ENCODE data around the gene ACVR2B.

- TF ChIP-seq, protein P1, sequence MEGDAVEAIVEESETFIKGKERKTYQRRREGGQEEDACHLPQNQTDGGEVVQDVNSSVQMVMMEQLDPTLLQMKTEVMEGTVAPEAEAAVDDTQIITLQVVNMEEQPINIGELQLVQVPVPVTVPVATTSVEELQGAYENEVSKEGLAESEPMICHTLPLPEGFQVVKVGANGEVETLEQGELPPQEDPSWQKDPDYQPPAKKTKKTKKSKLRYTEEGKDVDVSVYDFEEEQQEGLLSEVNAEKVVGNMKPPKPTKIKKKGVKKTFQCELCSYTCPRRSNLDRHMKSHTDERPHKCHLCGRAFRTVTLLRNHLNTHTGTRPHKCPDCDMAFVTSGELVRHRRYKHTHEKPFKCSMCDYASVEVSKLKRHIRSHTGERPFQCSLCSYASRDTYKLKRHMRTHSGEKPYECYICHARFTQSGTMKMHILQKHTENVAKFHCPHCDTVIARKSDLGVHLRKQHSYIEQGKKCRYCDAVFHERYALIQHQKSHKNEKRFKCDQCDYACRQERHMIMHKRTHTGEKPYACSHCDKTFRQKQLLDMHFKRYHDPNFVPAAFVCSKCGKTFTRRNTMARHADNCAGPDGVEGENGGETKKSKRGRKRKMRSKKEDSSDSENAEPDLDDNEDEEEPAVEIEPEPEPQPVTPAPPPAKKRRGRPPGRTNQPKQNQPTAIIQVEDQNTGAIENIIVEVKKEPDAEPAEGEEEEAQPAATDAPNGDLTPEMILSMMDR (IDR thresholded peaks at IDR 0.05 in 2 of 3, conservative IDR thresholded peaks at IDR 0.05 in 1 of 3; ENCODE audit: borderline replicate concordance in 1 of 3, insufficient read depth in 1 of 3, low read depth in 2 of 3, low read length in 2 of 3), result no peak
- TF ChIP-seq EZH2 (IDR thresholded peaks at IDR 0.05) (no peak), EZH2phosphoT487 (IDR thresholded peaks at IDR 0.05; ENCODE audit: borderline replicate concordance) (no peak), POLR2AphosphoS5 (IDR thresholded peaks at IDR 0.05; ENCODE audit: low read depth, low read length) (no peak), ELF1 (IDR thresholded peaks at IDR 0.05; ENCODE audit: borderline replicate concordance, low read depth) (no peak)
Measured at GRCh38 chr3:38474928-38475605, 21.4 kb downstream of the ACVR2B start.
